Stimulated activated CD8-positive, alpha-beta memory T cell treated with anti-CD3 and anti-CD28 coated beads, Interleukin-4, amount 100 ng/mL, for 1 hour (primary cell): Measurements from ENCODE around the gene CXCL11.
"Not testable (repeated sequence)": the region's sequence is repeated elsewhere in the genome, so short reads cannot be mapped to it uniquely, and the experiment has no call there.

ENCODE experiments used
- DNase-seq, 2 donors: peaks; one replicate each; pipeline ENCODE4 v3.0.0-alpha.2; 2020; ENCODE audit warnings: low read depth in 2 of 2, low spot score in 1 of 2

The CXCL11 gene

GRCh38 chr4:76043306-76043705 is 7.4 kb upstream of the CXCL11 start:
- not testable (repeated sequence) for DNase-seq

- not testable (repeated sequence) for DNase-seq
Measured at GRCh38 chr4:76042241-76042998, 6.5 kb upstream of the CXCL11 start.

GRCh38 chr4:76036855-76037254 is 985 bp upstream of the CXCL11 start:
- no peak for DNase-seq

- no peak for DNase-seq
Measured at GRCh38 chr4:76035141-76035540, 729 bp downstream of the CXCL11 start.

- no peak for DNase-seq
Measured at GRCh38 chr4:76029300-76029699, 6.6 kb downstream of the CXCL11 start.

DNA sequence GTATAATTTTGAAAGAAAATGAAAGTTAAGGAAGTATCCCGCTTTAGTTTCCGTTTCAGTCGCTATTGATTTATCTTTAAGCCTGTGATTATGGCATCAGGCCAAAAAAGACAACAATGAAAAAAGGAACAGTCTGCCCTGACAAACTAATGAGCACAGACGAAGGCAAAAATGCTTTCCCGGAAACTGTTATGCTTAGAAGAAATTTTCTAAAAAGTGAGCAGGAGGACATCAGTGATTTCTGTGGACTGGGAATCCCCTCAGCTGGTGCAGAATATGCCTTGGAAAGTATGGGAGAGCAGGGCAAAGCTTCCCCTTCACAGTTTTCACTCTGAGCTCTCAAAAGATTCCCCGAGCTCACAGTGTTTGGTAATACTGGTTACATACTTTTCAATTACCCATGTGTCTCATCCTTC is 7.5 kb downstream of the CXCL11 start:
- DNase-seq: no peak

GRCh38 chr4:76024065-76024464 is 11.8 kb downstream of the CXCL11 start:
- DNase-seq: no peak

- DNase-seq: no peak
Measured at GRCh38 chr4:76023389-76023788, 12.5 kb downstream of the CXCL11 start, which contains the start of gene CXCL10. CXCL10 (minus strand) TSS chr4:76023497; CDS start chr4:76023431, 66 bp downstream.

GRCh38 chr4:76022677-76023076 is 13.2 kb downstream of the CXCL11 start:
- DNase-seq: no peak

GRCh38 chr4:76022031-76022430 is 13.8 kb downstream of the CXCL11 start:
- DNase-seq: no peak

- no peak for DNase-seq
Measured at GRCh38 chr4:76017056-76017686, 18.7 kb downstream of the CXCL11 start.

DNA sequence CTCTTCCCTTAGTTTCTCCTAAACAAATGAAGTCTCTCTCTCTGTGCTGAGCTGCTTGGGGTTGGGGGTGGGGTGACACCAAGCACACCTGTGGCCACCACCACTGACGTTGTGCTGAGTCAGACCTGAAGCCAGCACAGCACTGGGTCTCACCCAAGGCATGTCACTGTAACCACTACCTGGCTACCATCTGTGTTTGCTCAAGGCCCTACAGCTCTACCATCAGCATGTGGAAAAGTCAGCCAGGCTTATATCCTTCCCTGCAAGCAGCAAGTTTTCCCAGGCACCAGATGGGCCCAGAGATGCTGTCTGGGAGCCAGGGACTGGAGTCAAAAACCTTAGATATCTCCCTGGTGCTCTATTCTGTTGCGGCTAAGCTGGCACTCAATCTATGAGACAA is 19.5 kb downstream of the CXCL11 start:
- no peak for DNase-seq

DNA sequence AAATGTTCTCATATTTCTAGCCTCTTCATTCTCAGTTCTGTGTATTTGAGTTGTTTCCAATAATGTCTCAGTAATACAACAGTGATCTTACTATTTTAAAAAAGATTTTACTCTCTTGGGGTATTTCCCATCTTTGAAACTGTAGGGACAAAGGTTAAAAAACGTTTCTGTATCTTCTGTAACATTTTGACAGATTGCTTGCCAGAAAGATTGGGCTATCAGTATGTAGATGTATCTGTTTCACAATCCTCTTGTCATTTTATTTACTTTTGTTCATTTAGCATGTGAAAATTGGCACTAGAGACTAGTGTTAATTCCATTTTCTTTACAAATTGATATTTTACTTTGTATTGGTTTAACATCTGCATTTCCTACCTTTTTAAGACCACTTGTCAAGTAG is 22.3 kb downstream of the CXCL11 start:
- DNase-seq: no peak

DNA sequence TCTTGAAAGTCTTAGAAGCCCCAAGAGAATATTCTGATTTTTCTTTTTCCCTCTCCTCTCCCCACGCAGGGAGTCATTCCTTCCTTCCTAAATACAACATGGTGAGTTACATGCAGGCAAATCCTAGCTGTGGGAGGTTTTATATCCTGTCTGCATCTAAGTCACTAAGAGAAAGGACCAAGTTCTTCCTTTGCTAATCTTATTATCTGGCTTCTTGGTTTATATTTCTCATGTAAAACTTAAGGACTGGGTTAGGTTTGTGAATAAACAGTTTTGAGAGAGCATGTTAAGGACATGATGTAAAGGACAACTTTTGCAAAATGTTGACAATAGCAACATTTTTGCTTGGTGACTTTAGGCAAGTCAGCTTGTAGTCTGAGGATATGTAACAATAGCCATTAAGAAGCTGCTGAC is 23.5 kb downstream of the CXCL11 start:
- no peak for DNase-seq

DNA sequence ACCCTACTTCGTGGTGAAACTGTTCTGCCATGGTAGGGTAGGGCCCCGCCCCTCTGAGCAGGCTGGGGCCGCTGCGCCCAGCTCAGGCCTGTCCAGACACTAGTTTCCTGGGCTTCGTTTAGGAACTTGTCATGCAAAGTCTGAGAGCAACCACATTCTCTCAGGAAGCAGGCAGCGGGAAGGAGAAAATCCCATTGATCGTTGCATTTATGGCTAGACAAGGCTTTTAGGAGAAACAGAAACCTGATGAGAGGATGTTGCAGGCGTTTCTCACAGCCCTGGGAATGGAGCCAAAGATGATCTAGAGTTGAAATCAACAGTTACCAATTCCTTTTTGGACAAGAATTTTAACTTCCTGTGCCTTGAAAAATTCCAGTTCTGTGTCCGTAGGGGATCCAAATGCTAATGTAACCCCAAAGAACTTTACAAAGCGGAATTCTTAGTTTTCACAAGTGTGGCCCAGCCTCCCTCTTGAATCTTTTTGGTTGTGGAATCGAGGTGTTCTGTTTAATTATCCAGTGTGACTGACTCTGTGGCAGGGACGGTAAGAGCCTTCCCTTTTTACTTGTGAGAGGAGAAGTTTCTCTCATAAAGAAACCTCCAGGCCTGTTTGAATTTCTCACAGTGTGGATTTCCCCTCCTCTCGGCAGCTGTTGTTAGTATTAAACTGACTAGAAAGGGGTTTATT is 24.0 kb downstream of the CXCL11 start:
- DNase-seq: no peak

DNA sequence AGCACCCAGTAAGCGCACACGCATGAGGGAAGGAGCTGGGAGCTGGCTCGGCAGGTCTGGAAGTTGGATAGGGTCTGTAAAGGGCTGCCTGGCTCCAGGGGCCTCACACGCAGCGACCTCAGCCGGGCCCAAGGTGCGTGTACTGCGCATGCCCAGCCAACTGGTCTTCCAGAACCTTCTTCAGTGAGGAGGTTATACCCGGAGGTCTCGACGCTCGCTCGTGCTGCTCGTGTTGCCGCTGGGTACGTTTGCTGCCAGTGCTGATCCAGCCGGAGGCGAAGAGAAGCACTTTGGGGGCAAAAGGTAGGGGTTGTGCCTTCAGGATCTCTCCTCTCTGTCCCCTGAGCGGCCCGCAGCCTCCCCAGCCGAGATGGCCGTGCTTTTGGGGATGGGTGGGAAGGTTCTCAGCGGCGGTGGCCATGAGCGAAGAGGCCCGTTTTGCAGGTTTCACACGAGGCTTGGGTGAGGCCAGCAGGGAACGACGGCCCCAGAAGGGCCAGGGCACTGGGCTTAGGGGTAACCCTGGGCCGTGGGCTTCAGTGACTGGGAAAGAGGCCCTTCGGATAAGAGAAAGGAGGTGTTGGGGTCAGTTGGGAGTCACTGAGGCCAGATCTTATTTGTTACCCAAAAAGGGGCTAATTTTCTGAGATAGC is 24.7 kb downstream of the CXCL11 start:
- DNase-seq: no peak

DNA sequence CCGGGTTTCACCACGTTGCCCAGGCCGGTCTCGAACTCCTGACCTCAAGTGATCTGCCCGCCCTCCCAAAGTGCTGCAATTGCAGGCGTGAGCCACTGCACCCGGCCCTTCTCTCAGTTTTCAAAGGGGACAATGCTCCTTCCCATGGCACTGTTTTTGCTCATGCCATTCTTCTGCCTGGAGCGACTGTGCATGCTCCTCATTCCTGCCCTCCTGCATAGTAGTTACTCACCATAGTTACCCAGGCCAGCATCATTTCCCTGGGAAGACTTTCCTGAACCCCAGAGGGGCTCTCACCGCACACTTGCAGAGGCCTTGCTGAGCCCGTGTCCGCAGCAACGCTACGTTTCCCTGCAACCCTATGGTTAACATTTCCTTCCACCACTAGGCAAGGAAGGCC is 25.3 kb downstream of the CXCL11 start:
- DNase-seq: no peak

DNA sequence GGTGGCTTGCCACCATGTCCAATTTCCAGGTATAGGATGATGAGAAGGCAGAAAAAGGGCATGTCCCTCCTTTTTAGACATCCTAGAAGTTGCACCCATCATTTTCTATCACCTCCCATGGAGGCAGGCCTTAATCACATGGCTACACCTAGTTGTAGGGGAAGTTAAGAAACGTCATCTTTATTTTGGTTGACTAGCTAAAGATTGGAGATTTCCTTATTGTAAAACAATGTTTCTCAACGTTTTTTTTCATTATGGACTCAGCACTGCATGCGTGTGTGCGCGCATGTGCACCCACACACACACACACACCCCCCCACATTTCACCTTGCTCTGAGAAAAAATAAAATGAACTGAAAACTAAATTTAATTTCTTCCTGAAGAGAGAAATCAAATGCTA is 26.6 kb downstream of the CXCL11 start:
- no peak for DNase-seq

DNA sequence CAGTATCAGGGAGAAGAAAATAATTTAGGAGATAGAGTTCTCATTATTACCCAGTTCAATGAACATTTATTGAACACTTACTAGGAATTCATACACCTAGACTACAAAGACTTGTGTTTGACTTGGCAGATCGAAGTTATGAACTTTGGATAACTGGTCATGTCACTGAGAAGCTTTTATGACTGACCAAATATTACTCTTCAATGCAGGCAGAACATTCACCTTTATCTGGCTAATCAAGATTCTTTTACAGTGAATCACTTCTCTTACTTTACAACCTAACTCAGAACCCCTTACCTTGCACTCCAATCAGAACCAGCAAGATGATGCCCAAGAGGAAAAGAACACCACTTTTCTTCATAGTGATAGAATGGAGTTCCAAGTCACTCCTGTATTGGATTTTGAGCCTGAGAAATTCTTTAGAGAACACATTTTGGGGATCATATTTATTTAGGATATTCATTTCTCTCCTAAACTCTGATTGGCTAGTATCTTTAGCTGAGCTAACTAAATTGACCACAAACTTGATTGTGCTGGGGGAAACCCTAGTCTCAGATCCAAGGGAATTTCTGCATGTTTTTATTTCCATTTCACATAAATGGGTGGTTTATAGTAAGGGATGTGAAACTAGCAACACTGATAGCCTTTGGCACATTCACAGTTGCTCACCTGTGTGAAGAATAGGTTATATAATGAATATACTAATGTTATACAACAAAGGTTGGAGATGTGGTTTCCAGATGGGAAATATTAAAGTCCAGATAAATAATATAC is 28.6 kb downstream of the CXCL11 start, which contains the start of gene CXCL9:
Gene CXCL9, minus strand, starts transcription at position 421 of the 774 bp plus-strand sequence. Its CDS starts 60 bp downstream, at position 361.
- DNase-seq: no peak

DNA sequence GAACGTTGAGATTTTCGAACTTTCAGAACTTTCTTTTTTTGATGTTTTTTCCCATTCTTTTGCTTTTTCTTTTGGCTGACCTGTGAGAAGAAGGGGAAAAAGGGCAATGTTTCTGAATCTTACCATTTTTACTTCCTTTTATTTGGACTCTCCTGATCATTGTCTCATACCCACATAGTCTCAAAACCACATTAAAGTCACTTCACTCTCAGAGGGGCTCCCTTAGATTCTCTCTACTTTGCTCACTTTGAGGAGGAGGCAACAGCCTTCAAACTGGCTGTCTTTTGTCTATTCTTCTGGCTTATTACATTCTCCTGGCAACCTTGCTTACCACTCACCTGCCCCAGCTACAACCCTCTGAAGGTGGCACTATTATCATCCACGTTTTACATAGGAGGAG is 32.2 kb downstream of the CXCL11 start:
- DNase-seq: no peak

GRCh38 chr4:76003035-76003434 is 32.8 kb downstream of the CXCL11 start:
- DNase-seq: no peak
